Mammary epithelial cell (primary cell): ENCODE results near the gene TMEM108.

Experiments used
- CTCF ChIP-seq, 2 donors: IDR thresholded peaks in 1 of 2; conservative IDR thresholded peaks in 1 of 2; 2 replicates each; pipeline ENCODE4 v1.5.1; 2011 to 2012; ENCODE audit warnings: inconsistent platforms in 2 of 2, low read length in 2 of 2, mild to moderate bottlenecking in 2 of 2, control low read depth in 1 of 2, low read depth in 1 of 2; ENCODE audit not compliant: insufficient read depth in 1 of 2; ENCODE audit errors: extremely low read depth in 1 of 2
- EZH2 ChIP-seq: IDR thresholded peaks from 2 replicates; pipeline ENCODE4 v1.6.1; 2012; ENCODE audit warnings: low read length, inconsistent platforms, borderline replicate concordance

GRCh38 chr3:133246119-133246518 is 207.9 kb downstream of the TMEM108 start:
- TF ChIP-seq CTCF (conservative IDR thresholded peaks at IDR 0.05 in 1 of 2, IDR thresholded peaks at IDR 0.05 in 1 of 2; ENCODE audit: extremely low read depth in 1 of 2, insufficient read depth in 1 of 2, low read depth in 1 of 2, low read length in 2 of 2) (no peak), EZH2 (no peak)
